NCI-H748 (cell line): Measurements from ENCODE around the gene HS1BP3.

Experiments
- DNase-seq: peaks from one replicate; lab custom pipeline; 2025; ENCODE audit not compliant: unreplicated experiment; lab: John Stamatoyannopoulos, UW

The HS1BP3 gene

GRCh38 chr2:20632446-20632990 lies 18.4 kb downstream of the HS1BP3 start:
- DNase-seq = no peak

- DNase-seq = no peak
These were observed 19.1 kb downstream of the HS1BP3 start for GRCh38 chr2:20631617-20632307.

GRCh38 chr2:20630967-20631366 lies 19.9 kb downstream of the HS1BP3 start:
- DNase-seq = no peak

- DNase-seq = no peak
These were observed 21.2 kb downstream of the HS1BP3 start for GRCh38 chr2:20629581-20630171.

GRCh38 chr2:20629181-20629580 lies 21.7 kb downstream of the HS1BP3 start:
- no peak for DNase-seq

GRCh38 chr2:20627712-20628380 lies 23.1 kb downstream of the HS1BP3 start:
- DNase-seq = no peak

- DNase-seq = no peak
These were observed 24.0 kb downstream of the HS1BP3 start for GRCh38 chr2:20626698-20627513.

GRCh38 chr2:20626392-20626697 lies 24.6 kb downstream of the HS1BP3 start:
- no peak for DNase-seq

- DNase-seq = peak; percentile 52
These were observed 25.2 kb downstream of the HS1BP3 start for GRCh38 chr2:20625491-20626391.

GRCh38 chr2:20624884-20625485 lies 25.9 kb downstream of the HS1BP3 start:
- DNase-seq = no peak

GRCh38 chr2:20624156-20624883 lies 26.6 kb downstream of the HS1BP3 start:
- no peak for DNase-seq

- no peak for DNase-seq
These were observed 27.1 kb downstream of the HS1BP3 start for GRCh38 chr2:20623741-20624155.

- no peak for DNase-seq
These were observed 27.7 kb downstream of the HS1BP3 start for GRCh38 chr2:20623241-20623640.

GRCh38 chr2:20622731-20623130 lies 28.2 kb downstream of the HS1BP3 start:
- no peak for DNase-seq

GRCh38 chr2:20622296-20622686 lies 28.6 kb downstream of the HS1BP3 start:
- DNase-seq = no peak

GRCh38 chr2:20621366-20622295 lies 29.3 kb downstream of the HS1BP3 start:
- no peak for DNase-seq

GRCh38 chr2:20620696-20621365 lies 30.1 kb downstream of the HS1BP3 start:
- no peak for DNase-seq

- DNase-seq = no peak
These were observed 30.6 kb downstream of the HS1BP3 start for GRCh38 chr2:20620271-20620681.
